Fibroblast of pulmonary artery (primary cell): ENCODE measurements around the gene FKBP15.
A peak's percentile ranks its signal among the peaks of the same experiment; 100 is the strongest.
"Not testable (repeated sequence)": the region's sequence is repeated elsewhere in the genome, so short reads cannot be mapped to it uniquely, and the experiment has no call there.

Experiments
- DNase-seq: peaks from one replicate; pipeline ENCODE4 v3.0.0-alpha.2; 2010; ENCODE audit warnings: low read depth
- H3K4me3 ChIP-seq: replicated peaks from 2 replicates; pipeline ENCODE4 v1.5.1; 2011; ENCODE audit warnings: low read depth, mild to moderate bottlenecking, control low read depth, low read length, moderate library complexity
- CTCF ChIP-seq: IDR thresholded peaks from 2 replicates; pipeline ENCODE4 v1.5.1; 2011; ENCODE audit warnings: mild to moderate bottlenecking, control low read depth, low read length, inconsistent platforms; ENCODE audit errors: missing control alignments

Gene FKBP15

DNA sequence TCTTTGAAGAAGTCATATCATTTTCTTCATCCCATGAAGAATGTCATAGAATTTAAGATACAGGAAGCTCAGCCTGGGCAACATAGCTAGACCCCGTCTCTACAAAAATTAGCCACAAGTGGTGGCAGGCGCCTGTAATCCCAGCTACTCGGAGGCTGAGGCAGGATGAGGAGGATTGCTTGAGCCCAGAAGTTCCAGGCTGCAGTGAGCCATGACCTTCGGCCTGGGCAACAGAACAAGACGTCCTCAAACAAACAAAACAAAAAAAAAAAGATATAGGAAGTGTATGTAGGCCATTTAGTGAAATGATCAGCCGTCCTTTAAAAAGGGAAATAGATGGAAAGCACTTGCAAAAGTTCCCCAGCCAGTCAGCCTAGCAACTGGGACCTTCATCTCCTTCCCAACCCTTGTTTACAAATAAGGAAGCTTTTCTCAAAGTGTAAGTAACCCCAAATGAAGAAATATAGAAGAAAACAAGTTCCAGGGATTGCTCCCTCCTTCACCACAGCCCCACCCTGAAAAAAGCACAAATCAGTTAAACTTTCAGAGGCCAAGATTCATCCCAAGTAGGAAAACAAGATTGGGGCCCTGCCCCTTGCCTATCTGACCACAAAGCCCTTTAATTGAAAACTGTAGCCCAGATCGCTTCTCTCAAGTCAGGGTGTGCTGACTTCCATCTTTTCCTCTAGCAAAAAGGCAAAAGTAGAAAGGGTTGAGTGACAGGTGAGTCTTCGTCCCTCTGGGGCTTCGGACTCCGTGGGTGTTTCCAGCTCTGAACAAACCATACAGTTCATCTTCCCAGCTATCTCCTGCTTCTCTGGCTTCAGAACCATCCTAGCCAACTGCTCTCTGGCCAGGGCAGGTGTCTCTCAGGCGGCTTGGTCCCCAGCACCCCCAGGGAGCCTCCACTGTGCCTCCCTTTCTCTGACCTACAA lies 69.1 kb downstream of the FKBP15 start:
- TF ChIP-seq CTCF = no peak
- DNase-seq = no peak
- peak overlapping the region; percentile 92 for H3K4me3 ChIP-seq

DNA sequence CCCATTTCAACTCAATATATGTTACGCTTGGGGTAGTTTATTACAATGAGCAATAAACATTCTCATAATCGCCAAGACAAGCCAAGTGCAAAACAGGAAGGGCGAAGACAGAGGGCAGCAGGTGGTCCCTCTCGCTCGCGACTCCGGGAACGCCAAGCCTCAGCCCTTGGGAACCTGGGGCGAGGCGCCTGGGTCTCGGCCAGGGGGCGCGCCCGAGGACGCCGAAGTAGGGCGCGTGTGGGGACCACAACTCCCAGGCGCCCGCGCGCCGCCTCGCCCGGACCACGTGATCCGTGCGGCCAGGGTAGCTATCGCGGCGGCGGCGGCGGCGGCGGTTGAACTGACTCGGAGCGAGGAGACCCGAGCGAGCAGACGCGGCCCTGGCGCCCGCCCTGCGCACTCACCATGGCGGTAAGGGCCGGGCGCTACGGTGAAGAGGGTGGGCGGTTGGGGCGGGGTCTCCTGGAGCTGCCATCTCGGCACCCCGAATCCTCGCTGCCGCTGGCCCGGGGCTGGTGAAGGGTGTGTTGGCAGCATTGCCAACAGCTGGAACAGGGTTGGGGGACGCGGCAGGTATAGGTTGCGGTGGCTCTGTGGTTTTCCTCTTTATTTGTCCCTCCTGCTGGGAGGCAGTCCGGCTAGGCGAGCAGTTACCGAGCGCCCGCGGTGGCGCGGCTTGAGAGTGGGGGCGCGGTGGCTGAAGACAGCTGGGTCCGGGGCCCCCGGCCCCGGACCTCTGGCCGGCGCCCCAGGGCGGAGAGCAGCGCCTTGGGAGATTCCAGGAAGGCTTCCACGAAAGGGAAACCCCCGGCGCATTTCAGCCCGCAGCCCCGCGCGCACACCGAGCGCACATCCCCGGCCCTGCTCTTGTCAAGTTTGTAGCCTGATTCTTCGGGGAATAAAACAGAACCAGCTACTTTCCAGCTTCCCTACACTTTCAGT lies 70.1 kb downstream of the FKBP15 start, which contains the start of gene SLC31A2:
Gene SLC31A2 (plus strand): TSS at position 338 of the 942 bp plus-strand sequence. CDS start 68 bp downstream, at position 406.
- TF ChIP-seq CTCF = no peak
- DNase-seq = peak; percentile 79
- peak within 1 kb of the TSS; percentile 92 for H3K4me3 ChIP-seq

GRCh38 chr9:113149561-113149960 lies 71.5 kb downstream of the FKBP15 start:
- DNase-seq, H3K4me3 ChIP-seq: not testable (repeated sequence)

- no peak for DNase-seq
- TF ChIP-seq CTCF = no peak
- no peak overlapping the region for H3K4me3 ChIP-seq
Measured at GRCh38 chr9:113148781-113149510, 72.1 kb downstream of the FKBP15 start.

DNA sequence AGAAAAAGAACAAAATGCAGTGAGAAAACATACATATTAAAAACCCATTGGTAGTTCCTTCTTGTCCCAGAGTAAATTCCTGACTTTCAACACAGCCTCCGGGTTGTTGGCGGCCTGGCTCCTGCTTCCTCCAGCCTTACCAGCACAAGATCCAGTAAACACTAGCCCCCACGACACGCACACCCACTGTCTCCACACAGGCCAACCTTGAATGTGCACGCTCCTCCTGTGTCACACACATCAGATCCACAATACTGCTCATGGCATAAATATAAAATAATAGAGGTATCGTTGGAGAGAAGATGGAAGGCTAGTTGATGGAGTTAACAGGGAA lies 72.7 kb downstream of the FKBP15 start:
- no peak for TF ChIP-seq CTCF

GRCh38 chr9:113143432-113144227 lies 77.4 kb downstream of the FKBP15 start:
- DNase-seq = no peak
- no peak overlapping the region for H3K4me3 ChIP-seq
- TF ChIP-seq CTCF = no peak

More for the DNA sequence above, 72.7 kb downstream of the FKBP15 start:
- DNase-seq = no peak
- no peak overlapping the region for H3K4me3 ChIP-seq

DNA sequence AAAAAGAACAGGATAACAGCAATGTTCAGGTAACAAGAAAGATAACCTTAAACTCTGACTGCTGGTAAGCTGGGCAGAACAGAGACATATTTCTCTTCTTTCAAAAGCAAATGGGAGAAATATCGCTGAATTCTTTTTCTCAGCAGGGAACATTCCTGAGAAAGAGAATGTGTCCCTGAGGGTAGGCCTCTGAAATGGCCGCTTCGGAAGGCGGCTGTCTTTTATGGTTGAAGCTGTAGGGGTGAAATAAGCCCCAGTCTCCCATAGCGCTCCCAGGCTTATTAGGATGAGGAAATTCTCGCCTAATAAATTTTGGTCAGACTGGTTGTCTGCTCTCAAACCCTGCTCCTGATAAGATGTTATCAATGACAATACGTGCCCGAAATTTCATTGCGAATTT lies 80.2 kb downstream of the FKBP15 start:
- H3K4me3 ChIP-seq = not testable (repeated sequence)

More for the DNA sequence above, 80.2 kb downstream of the FKBP15 start:
- not testable (repeated sequence) for DNase-seq
